Adrenal gland (tissue), 12 donors: ENCODE results near the gene CNKSR1. TPM values are rescaled to one million over a fixed set of nuclear protein-coding genes. Genes with fewer than 3 reads are reported as not detected.

ENCODE experiments used
- DNase-seq, 7 donors: peaks; one replicate each; pipeline ENCODE4 v3.0.0-alpha.2; 2019 to 2020
- H3K27ac ChIP-seq, 5 donors: fragments of 200-600 bp; sonication (generic) in 4 of 5; 1 replicate in 3 of 5; 2 replicates in 2 of 5; pipeline versions ENCODE4 v1.5.1 to v1.8.0; 2016 to 2020; ENCODE audit warnings: mild to moderate bottlenecking in 1 of 5
- H3K27me3 ChIP-seq: fragments of 200-600 bp; 2 replicates; pipeline ENCODE4 v1.8.0; 2021
- H3K36me3 ChIP-seq, 2 donors: fragments of 200-600 bp; replicated peaks in 1 of 2; 1 replicate in 1 of 2; 2 replicates in 1 of 2; pipeline versions ENCODE4 v1.5.1 to v1.8.0; 2018 to 2022
- H3K4me1 ChIP-seq, 2 donors: fragments of 200-600 bp; replicated peaks in 1 of 2; 1 replicate in 1 of 2; 2 replicates in 1 of 2; pipeline versions ENCODE4 v1.5.1 to v1.8.0; 2018 to 2021
- H3K4me3 ChIP-seq, 4 donors: fragments of 200-600 bp; sonication (generic) in 3 of 4; one replicate each; pipeline ENCODE4 v1.5.1; 2016 to 2018
- H3K9me3 ChIP-seq, 3 donors: fragments of 200-600 bp; sonication (generic) in 1 of 3; replicated peaks in 1 of 3; 1 replicate in 2 of 3; 2 replicates in 1 of 3; pipeline versions ENCODE4 v1.5.1 to v1.8.0; 2016 to 2021
- POLR2A ChIP-seq, 2 donors: fragments of 450-650 bp; IDR thresholded peaks; one replicate each; pipeline ENCODE4 v1.6.1; 2017; ENCODE audit warnings: antibody characterized with exemption in 2 of 2, mild to moderate bottlenecking in 2 of 2, moderate library complexity in 1 of 2
- WGBS, 4 donors: extraction: QIAGEN DNeasy Blood & Tissue Kit in 2 of 4; methylation state at CpG; one replicate each; pipeline versions ENCODE4 v1.1.5 to v1.1.7; 2013 to 2017; 5-methylcytosine and 5-hydroxymethylcytosine counted together
- intact Hi-C, 2 donors: fragments of 100-400 bp; cut with DNase I; formaldehyde crosslinking; loops; one replicate each; pipeline versions ENCODE4 v1.14.1 to v1.15.0; 2022 to 2023
- polyA plus RNA-seq, 3 donors: library from polyadenylated mRNA; stranded (reverse); fragments of 200-250 nt in 2 of 3; fragments of 350-450 nt in 1 of 3; fragmentation: Illumina TruSeq in 1 of 3; extraction: RNeasy Lipid Tissue Mini Kit (QIAGEN cat#74804) in 1 of 3; gene quantifications; one replicate each; pipeline ENCODE4 v1.2.3, GENCODE V29; 2013 to 2014
- total RNA-seq, 9 donors: library from RNA; depleted of rRNA in 4 of 9; stranded (reverse); fragments of >200 nt in 4 of 9; fragments of 120-200 nt in 1 of 9; fragmentation: NEBNext Ultra II Directional in 1 of 9; extraction: Animal tissue kit (Norgen Biotek cat#: 25700) in 1 of 9; gene quantifications; one replicate each; pipeline versions ENCODE4 v1.1.0 to v1.2.4, GENCODE V29; 2013 to 2023
- TF ChIP-seq, protein P1 (sequence below), 6 experiments: fragments of 450-650 bp in 4 of 6; fragments of 200-600 bp in 2 of 6; sonication (generic) in 1 of 6; IDR thresholded peaks; 1 replicate in 5 of 6; 2 replicates in 1 of 6; pipeline versions ENCODE4 v1.5.1 to v1.8.0; 2016 to 2021; ENCODE audit warnings: antibody characterized with exemption in 6 of 6, mild to moderate bottlenecking in 2 of 6, moderate library complexity in 1 of 6
- donor health status: healthy with polysubstance abuse.
- donor health status: Bipolar disorder and iron deficiency.
- donor health status: DM: yes; HTN: yes; CAD: no.
- donor health status: DM: no; HTN: no; CAD: no.
- donor health status: DM: no; HTN: no; CAD: no.
- donor health status: DM: yes; HTN: yes; CAD: no.

Gene CNKSR1
- total and polyA plus RNA-seq, 12 donors, result 0.17 to 2.1 (median 0.35) TPM; not detected in 4

GRCh38 chr1:26181586-26182382 is 4.5 kb downstream of the CNKSR1 start:
- intact Hi-C loops, result no loop called here
- no peaks in the 10 kb centered on the region for H3K36me3 ChIP-seq
- H3K27ac ChIP-seq, result no peak overlapping the region
- no peaks in the 10 kb centered on the region for H3K27me3 ChIP-seq
- TF ChIP-seq POLR2A (IDR thresholded peaks at IDR 0.05), result no peak
- TF ChIP-seq, protein P1, sequence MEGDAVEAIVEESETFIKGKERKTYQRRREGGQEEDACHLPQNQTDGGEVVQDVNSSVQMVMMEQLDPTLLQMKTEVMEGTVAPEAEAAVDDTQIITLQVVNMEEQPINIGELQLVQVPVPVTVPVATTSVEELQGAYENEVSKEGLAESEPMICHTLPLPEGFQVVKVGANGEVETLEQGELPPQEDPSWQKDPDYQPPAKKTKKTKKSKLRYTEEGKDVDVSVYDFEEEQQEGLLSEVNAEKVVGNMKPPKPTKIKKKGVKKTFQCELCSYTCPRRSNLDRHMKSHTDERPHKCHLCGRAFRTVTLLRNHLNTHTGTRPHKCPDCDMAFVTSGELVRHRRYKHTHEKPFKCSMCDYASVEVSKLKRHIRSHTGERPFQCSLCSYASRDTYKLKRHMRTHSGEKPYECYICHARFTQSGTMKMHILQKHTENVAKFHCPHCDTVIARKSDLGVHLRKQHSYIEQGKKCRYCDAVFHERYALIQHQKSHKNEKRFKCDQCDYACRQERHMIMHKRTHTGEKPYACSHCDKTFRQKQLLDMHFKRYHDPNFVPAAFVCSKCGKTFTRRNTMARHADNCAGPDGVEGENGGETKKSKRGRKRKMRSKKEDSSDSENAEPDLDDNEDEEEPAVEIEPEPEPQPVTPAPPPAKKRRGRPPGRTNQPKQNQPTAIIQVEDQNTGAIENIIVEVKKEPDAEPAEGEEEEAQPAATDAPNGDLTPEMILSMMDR (IDR thresholded peaks at IDR 0.05), result no peak
- no peak for DNase-seq
- H3K4me1 ChIP-seq, result no peaks in the 10 kb centered on the region
- H3K9me3 ChIP-seq, result no peaks in the 10 kb centered on the region
- H3K4me3 ChIP-seq, result no peak overlapping the region
- WGBS, 4 donors, result 70 to 82% (median 75%) methylated on average over 9 of the region's 9 CpGs

GRCh38 chr1:26182383-26182696 is 5.0 kb downstream of the CNKSR1 start:
- Histone ChIP-seq H3K4me1 (no peaks in the 10 kb centered on the region), H3K4me3 (no peak overlapping the region), H3K36me3 (no peaks in the 10 kb centered on the region), H3K27me3 (no peaks in the 10 kb centered on the region), H3K27ac (no peak overlapping the region), H3K9me3 (no peaks in the 10 kb centered on the region)
- WGBS, 4 donors, result 83 to 100% (median 92%) methylated on average over 1 to 7 of the region's 7 CpGs
- no peak for DNase-seq
- intact Hi-C loops, result no loop called here
- no peak for TF ChIP-seq POLR2A (IDR thresholded peaks at IDR 0.05)
- TF ChIP-seq, protein P1 (IDR thresholded peaks at IDR 0.05), result no peak

GRCh38 chr1:26184086-26184485 is 6.8 kb downstream of the CNKSR1 start:
- Histone ChIP-seq H3K9me3 (no peaks in the 10 kb centered on the region), H3K27me3 (no peaks in the 10 kb centered on the region), H3K4me3 (no peak overlapping the region), H3K4me1 (no peaks in the 10 kb centered on the region), H3K36me3 (no peaks in the 10 kb centered on the region), H3K27ac (no peak overlapping the region)
- TF ChIP-seq, protein P1 (IDR thresholded peaks at IDR 0.05), result no peak
- no peak for TF ChIP-seq POLR2A (IDR thresholded peaks at IDR 0.05)
- intact Hi-C loops, result no loop called here
- no peak for DNase-seq
- 78 to 89% (median 87%) methylated on average over 4 to 7 of the region's 7 CpGs for WGBS, 4 donors

GRCh38 chr1:26184883-26185282 is 7.6 kb downstream of the CNKSR1 start:
- intact Hi-C loops, result no loop called here
- Histone ChIP-seq H3K9me3 (no peaks in the 10 kb centered on the region), H3K4me1 (no peaks in the 10 kb centered on the region), H3K27ac (no peak overlapping the region), H3K27me3 (no peaks in the 10 kb centered on the region), H3K4me3 (no peak overlapping the region), H3K36me3 (no peaks in the 10 kb centered on the region)
- 91 to 97% (median 93%) methylated on average over 15 to 21 of the region's 21 CpGs for WGBS, 4 donors
- DNase-seq, result no peak
- TF ChIP-seq, protein P1 (IDR thresholded peaks at IDR 0.05), result no peak
- TF ChIP-seq POLR2A (IDR thresholded peaks at IDR 0.05), result no peak
